Uterus (tissue), 4 donors: Measurements from ENCODE around the gene SPINK1. TPM values are rescaled to one million over a fixed set of nuclear protein-coding genes. Genes with fewer than 3 reads are reported as not detected.
"Not testable (repeated sequence)": the region's sequence is repeated elsewhere in the genome, so short reads cannot be mapped to it uniquely, and the experiment has no call there.

Experiments
- DNase-seq, 2 donors: peaks; one replicate each; pipeline ENCODE4 v3.0.0-alpha.2; 2019 to 2020
- H3K27ac ChIP-seq, 2 donors: fragments of 200-600 bp; sonication (generic); 1 replicate in 1 of 2; 2 replicates in 1 of 2; pipeline ENCODE4 v1.5.1; 2016 to 2018
- H3K27me3 ChIP-seq, 2 donors: fragments of 200-600 bp; sonication (generic); one replicate each; pipeline ENCODE4 v1.5.1; 2018 to 2019; ENCODE audit warnings: control low read depth in 1 of 2
- H3K36me3 ChIP-seq, 2 donors: fragments of 200-600 bp; sonication (generic); one replicate each; pipeline ENCODE4 v1.5.1; 2019; ENCODE audit warnings: control low read depth in 1 of 2
- H3K4me1 ChIP-seq, 2 donors: fragments of 200-600 bp; sonication (generic); one replicate each; pipeline ENCODE4 v1.5.1; 2018 to 2019; ENCODE audit warnings: control low read depth in 1 of 2
- H3K4me3 ChIP-seq, 2 donors: fragments of 200-600 bp; sonication (generic); 1 replicate in 1 of 2; 2 replicates in 1 of 2; pipeline ENCODE4 v1.5.1; 2018 to 2019; ENCODE audit warnings: mild to moderate bottlenecking in 1 of 2
- H3K9me3 ChIP-seq, 2 donors: fragments of 200-600 bp; sonication (generic); one replicate each; pipeline ENCODE4 v1.5.1; 2019; ENCODE audit warnings: control low read depth in 1 of 2
- CTCF ChIP-seq, 4 experiments: fragments of 200-600 bp in 2 of 4; fragments of 450-650 bp in 2 of 4; sonication (generic) in 2 of 4; IDR thresholded peaks; one replicate each; pipeline ENCODE4 v1.5.1; 2016 to 2019; ENCODE audit warnings: antibody characterized with exemption in 4 of 4, mild to moderate bottlenecking in 2 of 4, moderate library complexity in 1 of 4
- POLR2A ChIP-seq, 2 donors: fragments of 450-650 bp; IDR thresholded peaks; one replicate each; pipeline ENCODE4 v1.6.1; 2016; ENCODE audit warnings: antibody characterized with exemption in 2 of 2, mild to moderate bottlenecking in 1 of 2, moderate library complexity in 1 of 2
- intact Hi-C: fragments of 100-400 bp; cut with DNase I; formaldehyde crosslinking; loops from one replicate; pipeline ENCODE4 v1.15.1; 2023; ENCODE audit warnings: low total_unique reads
- total RNA-seq, 4 donors: library from RNA; depleted of rRNA in 3 of 4; stranded (reverse); fragments of >200 nt in 3 of 4; gene quantifications; one replicate each; pipeline versions ENCODE4 v1.1.0 to v1.2.4, GENCODE V29; 2014 to 2023
- donor health status: DM: yes; HTN: yes; CAD: no.

Gene SPINK1
- total RNA-seq, 4 donors from 2014 or later = not detected

- H3K36me3 ChIP-seq = no peaks in the 10 kb centered on the region
- no peak for DNase-seq
- H3K4me1 ChIP-seq = no peaks in the 10 kb centered on the region
- intact Hi-C loops = loop anchor here (10.0 kb wide), 1 partner anchor 202 kb away; no protein-coding TSS in a partner anchor
- TF ChIP-seq CTCF (IDR thresholded peaks at IDR 0.05) = no peak
- no peak for TF ChIP-seq POLR2A (IDR thresholded peaks at IDR 0.05)
- H3K4me3 ChIP-seq = no peak overlapping the region
- H3K27me3 ChIP-seq = no peaks in the 10 kb centered on the region
- H3K27ac ChIP-seq = no peak overlapping the region
- H3K9me3 ChIP-seq = no peaks in the 10 kb centered on the region
Measured at GRCh38 chr5:147826361-147826760, 5.1 kb downstream of the SPINK1 start.

- Histone ChIP-seq H3K36me3 (no peaks in the 10 kb centered on the region), H3K4me3 (no peak overlapping the region), H3K27ac (no peak overlapping the region), H3K9me3 (no peaks in the 10 kb centered on the region), H3K27me3 (no peaks in the 10 kb centered on the region), H3K4me1 (no peaks in the 10 kb centered on the region)
- intact Hi-C loops = loop anchor here (10.0 kb wide), 1 partner anchor 198 kb away; no protein-coding TSS in a partner anchor
- peak; percentile 68 to 90 (median 78) for TF ChIP-seq CTCF (IDR thresholded peaks at IDR 0.05)
- no peak for TF ChIP-seq POLR2A (IDR thresholded peaks at IDR 0.05)
- DNase-seq = peak in 1 of 2 donors; percentile 29
Measured at GRCh38 chr5:147822686-147823491, 8.6 kb downstream of the SPINK1 start.

- intact Hi-C loops = loop anchor here (10.0 kb wide), 1 partner anchor 197 kb away; no protein-coding TSS in a partner anchor
- H3K27me3 ChIP-seq, H3K27ac ChIP-seq: not testable (repeated sequence)
Measured at GRCh38 chr5:147822222-147822621, 9.2 kb downstream of the SPINK1 start.

GRCh38 chr5:147821766-147822165, 9.7 kb downstream of the SPINK1 start:
- TF ChIP-seq CTCF (IDR thresholded peaks at IDR 0.05) = no peak
- no peak for TF ChIP-seq POLR2A (IDR thresholded peaks at IDR 0.05)
- no peak overlapping the region for H3K4me3 ChIP-seq

More at GRCh38 chr5:147822222-147822621, 9.2 kb downstream of the SPINK1 start:
- not testable (repeated sequence) for H3K36me3 ChIP-seq, DNase-seq, H3K9me3 ChIP-seq, H3K4me3 ChIP-seq, H3K4me1 ChIP-seq

GRCh38 chr5:147819261-147819770, 12.2 kb downstream of the SPINK1 start:
- Histone ChIP-seq H3K36me3 (no peaks in the 10 kb centered on the region), H3K4me3 (no peak overlapping the region), H3K27ac (no peak overlapping the region), H3K27me3 (no peaks in the 10 kb centered on the region), H3K4me1 (no peaks in the 10 kb centered on the region), H3K9me3 (no peaks in the 10 kb centered on the region)
- DNase-seq = no peak
- no peak for TF ChIP-seq CTCF (IDR thresholded peaks at IDR 0.05)
- no peak for TF ChIP-seq POLR2A (IDR thresholded peaks at IDR 0.05)
- intact Hi-C loops = no loop called here

More at GRCh38 chr5:147821766-147822165, 9.7 kb downstream of the SPINK1 start:
- Histone ChIP-seq H3K4me1 (no peaks in the 10 kb centered on the region), H3K27ac (no peak overlapping the region), H3K27me3 (no peaks in the 10 kb centered on the region), H3K36me3 (no peaks in the 10 kb centered on the region), H3K9me3 (no peaks in the 10 kb centered on the region)
- intact Hi-C loops = loop anchor here (10.0 kb wide), 1 partner anchor 197 kb away; no protein-coding TSS in a partner anchor
- no peak for DNase-seq
